Naive thymus-derived CD4-positive, alpha-beta T cell (primary cell): ENCODE results near the gene PARD6B. TPM values are rescaled to one million over a fixed set of nuclear protein-coding genes. Genes with fewer than 3 reads are reported as not detected.
"Not testable (repeated sequence)": the region's sequence is repeated elsewhere in the genome, so short reads cannot be mapped to it uniquely, and the experiment has no call there.

Experiments used
- ATAC-seq: fragments of 150-1000 bp; cut with Tn5 transposase; 2 replicates; pipeline ENCODE4 v1.10.0; 2021; ENCODE audit warnings: mild to moderate bottlenecking, moderate library complexity
- CTCF ChIA-PET: fragments of 350-600 bp; sonication (Branson Sonifier 250); formaldehyde crosslinking; loops from one replicate; lab custom pipeline; 2021; ENCODE audit warnings: antibody characterized with exemption; lab: Charles Lee
- POLR2A ChIA-PET: fragments of 350-600 bp; sonication (Branson Sonifier 250); formaldehyde crosslinking; loops from one replicate; lab custom pipeline; 2021; ENCODE audit warnings: antibody characterized with exemption, inconsistent platforms; lab: Charles Lee
- DNase-seq, 9 donors: peaks; one replicate each; pipeline versions ENCODE4 v3.0.0 to v3.0.0-alpha.2; 2020 to 2022; ENCODE audit warnings: mixed read lengths in 1 of 9
- H3K27ac ChIP-seq: one replicate; pipeline ENCODE4 v1.7.0; 2013; ENCODE audit warnings: mild to moderate bottlenecking, low read depth, low read length, moderate library complexity
- H3K27me3 ChIP-seq, 2 donors: one replicate each; pipeline ENCODE4 v1.7.0; 2013; ENCODE audit warnings: low read length in 2 of 2, mild to moderate bottlenecking in 2 of 2, moderate library complexity in 2 of 2; ENCODE audit not compliant: control insufficient read depth in 2 of 2, insufficient read depth in 2 of 2
- H3K36me3 ChIP-seq, 3 experiments: 1 replicate in 2 of 3; 2 replicates in 1 of 3; pipeline ENCODE4 v1.7.0; 2013; ENCODE audit warnings: low read length in 3 of 3, mild to moderate bottlenecking in 3 of 3, moderate library complexity in 1 of 3; ENCODE audit not compliant: insufficient read depth in 3 of 3, control insufficient read depth in 2 of 3
- H3K4me1 ChIP-seq, 2 donors: one replicate each; pipeline ENCODE4 v1.7.0; 2013; ENCODE audit warnings: low read length in 2 of 2, mild to moderate bottlenecking in 2 of 2, moderate library complexity in 1 of 2; ENCODE audit not compliant: control insufficient read depth in 2 of 2, insufficient read depth in 2 of 2
- H3K4me3 ChIP-seq: 2 replicates; pipeline ENCODE4 v1.7.0; 2013; ENCODE audit warnings: mild to moderate bottlenecking, low read length
- H3K9me3 ChIP-seq, 3 experiments: 1 replicate in 2 of 3; 2 replicates in 1 of 3; pipeline ENCODE4 v1.7.0; 2013; ENCODE audit warnings: low read length in 3 of 3; ENCODE audit not compliant: control insufficient read depth in 2 of 3
- H3K27ac Mint-ChIP-seq, 9 donors: one replicate each; pipeline ENCODE4 v1.8.0; 2020 to 2022; ENCODE audit warnings: mixed read lengths in 9 of 9, mild to moderate bottlenecking in 8 of 9, moderate library complexity in 5 of 9, inconsistent platforms in 2 of 9
- H3K27me3 Mint-ChIP-seq, 5 donors: one replicate each; pipeline ENCODE4 v1.8.0; 2021 to 2022; ENCODE audit warnings: mixed read lengths in 5 of 5, mild to moderate bottlenecking in 1 of 5
- H3K36me3 Mint-ChIP-seq, 5 donors: one replicate each; pipeline ENCODE4 v1.8.0; 2020 to 2022; ENCODE audit warnings: mixed read lengths in 5 of 5, mild to moderate bottlenecking in 3 of 5, inconsistent platforms in 1 of 5
- H3K4me1 Mint-ChIP-seq, 7 donors: one replicate each; pipeline ENCODE4 v1.8.0; 2020 to 2022; ENCODE audit warnings: mixed read lengths in 7 of 7, mild to moderate bottlenecking in 3 of 7, inconsistent platforms in 1 of 7
- H3K4me3 Mint-ChIP-seq, 10 donors: one replicate each; pipeline ENCODE4 v1.8.0; 2020 to 2022; ENCODE audit warnings: mild to moderate bottlenecking in 10 of 10, mixed read lengths in 10 of 10, moderate library complexity in 6 of 10, inconsistent platforms in 2 of 10
- H3K9me3 Mint-ChIP-seq, 11 donors: one replicate each; pipeline ENCODE4 v1.8.0; 2020 to 2022; ENCODE audit warnings: mixed read lengths in 11 of 11, mild to moderate bottlenecking in 4 of 11, inconsistent platforms in 1 of 11, moderate library complexity in 1 of 11
- intact Hi-C, 2 donors: fragments of 100-400 bp; cut with micrococcal nuclease; formaldehyde crosslinking; loops; one replicate each; pipeline ENCODE4 v1.15.1; 2023
- polyA plus RNA-seq, 2 donors: library from polyadenylated mRNA; unstranded; fragments of 300-500 nt; fragmentation: Illumina TruSeq; gene quantifications; one replicate each; pipeline ENCODE4 v1.2.3, GENCODE V29; 2021
- total RNA-seq, 6 experiments: library from RNA in 5 of 6; stranded (reverse) in 5 of 6; gene quantifications; 1 replicate in 5 of 6; 2 replicates in 1 of 6; pipeline ENCODE4 v1.2.3 and lab custom pipeline; 2021 to 2026

PARD6B gene
- total and polyA plus RNA-seq, 7 experiments from 2014 or later = 0.60 to 10.8 (median 5.5) TPM

DNA sequence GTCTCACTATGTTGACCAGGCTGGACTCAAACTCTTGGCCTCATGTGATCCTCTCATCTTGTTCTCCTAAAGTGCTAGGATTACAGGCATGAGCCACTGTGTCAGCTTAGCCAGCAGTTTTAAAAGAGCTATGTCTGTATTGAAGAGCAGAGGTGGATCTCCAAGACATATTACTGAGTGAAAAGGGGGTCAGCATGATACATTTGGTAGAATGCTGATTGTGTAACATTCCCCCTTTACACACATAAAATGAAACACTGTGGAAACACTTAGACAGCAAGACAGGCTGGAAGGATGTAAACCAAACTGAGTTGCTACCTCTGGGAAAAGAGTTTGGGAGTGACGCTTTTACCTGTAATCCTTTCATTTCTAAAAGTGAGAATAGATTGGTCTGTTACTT lies 38.4 kb upstream of the PARD6B start:
- ATAC-seq (no peak), DNase-seq (no peak)
- Mint-ChIP-seq H3K9me3 (peaks cover 0 to 2% (median 0%) of the 10 kb centered on the region in 11 donors), H3K4me1 (peaks cover 8 to 23% (median 15%) of the 10 kb centered on the region in 7 donors), H3K4me3 (no peak overlapping the region), H3K27ac (no peak overlapping the region), H3K36me3 (no peaks in the 10 kb centered on the region), H3K27me3 (peaks cover 32 to 51% (median 47%) of the 10 kb centered on the region in 5 donors)
- H3K27me3 ChIP-seq = peaks cover 0 to 3% of the 10 kb centered on the region in 2 donors
- ChIA-PET CTCF (no interaction called here), POLR2A (interaction anchor here (1.2 kb wide), 1 partner anchor 83 kb away, joined by 3 read pairs; no protein-coding TSS in a partner anchor)
- H3K4me3 ChIP-seq = no peak overlapping the region
- intact Hi-C loops = no loop called here
- no peak overlapping the region for H3K27ac ChIP-seq
- H3K4me1 ChIP-seq = peaks cover 0 to 5% of the 10 kb centered on the region in 2 donors
- H3K9me3 ChIP-seq = no peaks in the 10 kb centered on the region
- no peaks in the 10 kb centered on the region for H3K36me3 ChIP-seq

GRCh38 chr20:50694379-50695134 lies 36.8 kb upstream of the PARD6B start:
- ChIA-PET POLR2A (no interaction called here), CTCF (interaction anchor here (0.5 kb wide), 1 partner anchor 51 kb away, joined by 3 read pairs; no protein-coding TSS in a partner anchor)
- DNase-seq (no peak), ATAC-seq (no peak)
- H3K27me3 Mint-ChIP-seq = peaks cover 27 to 46% (median 41%) of the 10 kb centered on the region in 5 donors
- Histone ChIP-seq H3K4me3 (no peak overlapping the region), H3K4me1 (peaks cover 0 to 5% of the 10 kb centered on the region in 2 donors), H3K9me3 (no peaks in the 10 kb centered on the region), H3K27me3 (peaks cover 0 to 3% of the 10 kb centered on the region in 2 donors), H3K36me3 (no peaks in the 10 kb centered on the region), H3K27ac (no peak overlapping the region)
- H3K36me3 Mint-ChIP-seq = no peaks in the 10 kb centered on the region
- intact Hi-C loops = no loop called here
- peaks cover 8 to 23% (median 15%) of the 10 kb centered on the region in 7 donors for H3K4me1 Mint-ChIP-seq
- H3K9me3 Mint-ChIP-seq = peaks cover 0 to 2% (median 0%) of the 10 kb centered on the region in 11 donors
- no peak overlapping the region for H3K27ac Mint-ChIP-seq
- no peak overlapping the region for H3K4me3 Mint-ChIP-seq

- H3K36me3 Mint-ChIP-seq = no peaks in the 10 kb centered on the region
- H3K27me3 Mint-ChIP-seq = peaks cover 20 to 39% (median 33%) of the 10 kb centered on the region in 5 donors
- H3K4me1 ChIP-seq = peaks cover 0 to 5% of the 10 kb centered on the region in 2 donors
- ATAC-seq (no peak), DNase-seq (no peak)
- peaks cover under 1 to 3% of the 10 kb centered on the region in 2 donors for H3K27me3 ChIP-seq
- H3K9me3 Mint-ChIP-seq = peaks cover 0 to 1% (median 0%) of the 10 kb centered on the region in 11 donors
- ChIA-PET CTCF (no interaction called here), POLR2A (no interaction called here)
- H3K4me3 Mint-ChIP-seq = no peak overlapping the region
- intact Hi-C loops = no loop called here
- H3K4me1 Mint-ChIP-seq = peaks cover 8 to 18% (median 13%) of the 10 kb centered on the region in 7 donors
- H3K9me3 ChIP-seq = no peaks in the 10 kb centered on the region
- H3K27ac ChIP-seq = no peak overlapping the region
- no peak overlapping the region for H3K4me3 ChIP-seq
- H3K36me3 ChIP-seq = no peaks in the 10 kb centered on the region
- no peak overlapping the region for H3K27ac Mint-ChIP-seq
Measured at GRCh38 chr20:50695135-50695872, 36.1 kb upstream of the PARD6B start.

DNA sequence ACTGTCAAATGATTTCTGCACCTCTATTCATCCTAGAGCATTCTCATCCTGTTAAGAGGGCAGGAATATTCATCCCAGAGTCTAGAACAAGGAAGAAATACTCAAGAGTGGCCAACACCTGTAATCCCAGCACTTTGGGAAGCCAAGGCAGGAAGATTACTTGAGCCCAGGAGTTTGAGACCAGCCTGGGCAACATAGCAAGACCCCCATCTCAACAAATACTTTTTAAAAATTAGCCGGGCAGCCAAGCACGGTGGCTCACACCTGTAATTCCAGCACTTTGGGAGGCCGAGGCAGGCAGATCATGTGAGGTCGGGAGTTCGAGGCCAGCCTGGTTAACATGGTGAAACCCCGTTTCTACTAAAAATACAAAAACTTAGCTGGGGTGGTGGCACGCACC lies 33.1 kb upstream of the PARD6B start:
- H3K4me3 Mint-ChIP-seq, H3K4me3 ChIP-seq, H3K27ac Mint-ChIP-seq, H3K4me1 Mint-ChIP-seq, H3K27me3 ChIP-seq, intact Hi-C loops, CTCF ChIA-PET, H3K27ac ChIP-seq, H3K36me3 ChIP-seq, H3K9me3 ChIP-seq, DNase-seq, H3K36me3 Mint-ChIP-seq, H3K9me3 Mint-ChIP-seq, H3K4me1 ChIP-seq, ATAC-seq: not testable (repeated sequence)
- POLR2A ChIA-PET = interaction anchor here (0.6 kb wide), 1 partner anchor 16 kb away, joined by 4 read pairs; no protein-coding TSS in a partner anchor
- peaks cover 0 to 14% (median 12%) of the 10 kb centered on the region in 5 donors for H3K27me3 Mint-ChIP-seq

- no peaks in the 10 kb centered on the region for H3K9me3 Mint-ChIP-seq
- ATAC-seq (no peak), DNase-seq (no peak)
- H3K36me3 ChIP-seq = no peaks in the 10 kb centered on the region
- peaks cover 0 to 4% of the 10 kb centered on the region in 2 donors for H3K27me3 ChIP-seq
- ChIA-PET CTCF (no interaction called here), POLR2A (no interaction called here)
- intact Hi-C loops = no loop called here
- no peaks in the 10 kb centered on the region for H3K4me1 Mint-ChIP-seq
- H3K36me3 Mint-ChIP-seq = no peaks in the 10 kb centered on the region
- no peak overlapping the region for H3K4me3 Mint-ChIP-seq
- H3K27ac ChIP-seq = no peak overlapping the region
- H3K4me3 ChIP-seq = no peak overlapping the region
- peaks cover 0 to 11% (median 7%) of the 10 kb centered on the region in 5 donors for H3K27me3 Mint-ChIP-seq
- no peaks in the 10 kb centered on the region for H3K9me3 ChIP-seq
- H3K4me1 ChIP-seq = no peaks in the 10 kb centered on the region
- no peak overlapping the region for H3K27ac Mint-ChIP-seq
Measured at GRCh38 chr20:50699688-50700087, 31.7 kb upstream of the PARD6B start.

DNA sequence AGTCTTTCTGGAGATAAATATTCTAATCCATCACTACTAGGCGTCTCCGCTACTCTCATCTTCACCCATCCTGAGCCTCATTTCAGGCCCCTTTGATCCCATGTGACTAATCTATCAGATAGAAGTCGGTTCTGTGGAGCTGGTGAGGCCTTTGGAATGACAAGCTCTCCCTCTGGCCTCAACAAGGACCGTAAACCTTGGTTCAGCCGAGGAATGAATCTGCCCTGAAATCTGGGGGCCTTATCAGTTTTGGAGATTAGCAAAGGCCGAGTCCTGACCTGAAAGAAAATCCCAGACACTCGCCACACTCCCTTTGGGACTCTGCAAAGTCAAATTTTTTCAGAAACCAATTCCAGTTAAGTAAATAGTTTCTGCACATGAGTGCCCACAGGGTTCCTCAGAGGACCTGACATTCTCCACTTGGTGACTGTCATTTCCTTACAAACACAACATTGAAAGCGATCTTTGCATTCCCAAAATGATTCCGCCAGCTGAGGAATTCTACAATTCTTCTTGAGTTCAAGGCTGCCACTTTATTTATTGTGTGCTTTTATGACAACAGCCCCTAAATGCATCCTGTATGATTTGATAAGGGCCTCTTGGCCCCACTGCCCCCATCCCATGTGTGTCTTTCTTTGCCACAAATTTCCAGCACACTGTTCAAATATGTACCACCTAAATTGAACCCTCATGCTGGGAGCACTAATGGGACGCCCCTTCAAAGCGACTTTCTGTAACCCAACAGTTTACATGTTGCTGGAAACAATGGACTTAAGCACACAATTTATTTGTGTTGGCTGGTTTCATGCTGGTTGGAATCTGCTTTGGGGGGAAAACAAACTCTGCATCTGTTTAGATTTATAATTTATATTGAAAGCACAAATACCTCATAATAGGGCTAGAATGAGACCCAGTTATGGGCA lies 30.1 kb upstream of the PARD6B start:
- H3K36me3 Mint-ChIP-seq = no peaks in the 10 kb centered on the region
- intact Hi-C loops = no loop called here
- peaks cover 0 to 9% (median 5%) of the 10 kb centered on the region in 5 donors for H3K27me3 Mint-ChIP-seq

More for the DNA sequence above, 30.1 kb upstream of the PARD6B start:
- Mint-ChIP-seq H3K4me3 (no peak overlapping the region), H3K9me3 (no peaks in the 10 kb centered on the region), H3K4me1 (peaks cover 0 to 3% (median 0%) of the 10 kb centered on the region in 7 donors), H3K27ac (no peak overlapping the region)
- Histone ChIP-seq H3K4me1 (no peaks in the 10 kb centered on the region), H3K9me3 (no peaks in the 10 kb centered on the region), H3K4me3 (no peak overlapping the region), H3K27me3 (peaks cover 0 to 7% of the 10 kb centered on the region in 2 donors), H3K36me3 (no peaks in the 10 kb centered on the region), H3K27ac (no peak overlapping the region)
- ChIA-PET POLR2A (no interaction called here), CTCF (no interaction called here)
- ATAC-seq (no peak), DNase-seq (no peak)
